Osteoblast (primary cell): Measurements from ENCODE around the gene FNBP1L. TPM values are rescaled to one million over a fixed set of nuclear protein-coding genes. Genes with fewer than 3 reads are reported as not detected.
"Not testable (repeated sequence)": the region's sequence is repeated elsewhere in the genome, so short reads cannot be mapped to it uniquely, and the experiment has no call there.

Experiments
- DNase-seq: peaks from one replicate; pipeline ENCODE4 v3.0.0; 2011; ENCODE audit warnings: low spot score, mixed read lengths; ENCODE audit not compliant: insufficient read length; ENCODE audit errors: missing footprints
- H2AFZ ChIP-seq: 2 replicates; pipeline ENCODE4 v1.6.0; 2011; ENCODE audit warnings: mild to moderate bottlenecking, low read length
- H3K27ac ChIP-seq: 2 replicates; pipeline ENCODE4 v1.5.1; 2011; ENCODE audit warnings: mild to moderate bottlenecking, low read depth, low read length, moderate library complexity
- H3K27me3 ChIP-seq: 2 replicates; pipeline ENCODE4 v1.6.0; 2012; ENCODE audit warnings: mild to moderate bottlenecking, control low read depth, inconsistent platforms, low read length, moderate library complexity; ENCODE audit not compliant: insufficient read depth
- H3K36me3 ChIP-seq: 2 replicates; pipeline ENCODE4 v1.5.1; 2011; ENCODE audit warnings: mild to moderate bottlenecking, low read length, control low read depth, moderate library complexity; ENCODE audit not compliant: insufficient read depth
- H3K4me1 ChIP-seq: 2 replicates; pipeline ENCODE4 v1.5.1; 2011; ENCODE audit warnings: mild to moderate bottlenecking, low read length, control low read depth, moderate library complexity; ENCODE audit not compliant: insufficient read depth
- H3K4me2 ChIP-seq: 2 replicates; pipeline ENCODE4 v1.6.0; 2011; ENCODE audit warnings: mild to moderate bottlenecking, low read length; ENCODE audit not compliant: insufficient read depth
- H3K4me3 ChIP-seq: fragments of 200-600 bp; sonication (generic); 3 replicates; pipeline ENCODE4 v1.5.1; 2012; ENCODE audit warnings: mild to moderate bottlenecking, low read length, inconsistent platforms; ENCODE audit not compliant: insufficient read depth
- H3K79me2 ChIP-seq: 2 replicates; pipeline ENCODE4 v1.6.0; 2012; ENCODE audit warnings: mild to moderate bottlenecking, low read length, control low read depth, inconsistent platforms; ENCODE audit not compliant: insufficient read depth
- H3K9me3 ChIP-seq: 2 replicates; pipeline ENCODE4 v1.5.1; 2011; ENCODE audit warnings: low read depth, low read length, control low read depth
- H4K20me1 ChIP-seq: 2 replicates; pipeline ENCODE4 v1.6.0; 2012; ENCODE audit warnings: mild to moderate bottlenecking, low read length, control low read depth; ENCODE audit not compliant: insufficient read depth
- total RNA-seq: library from RNA; depleted of rRNA; stranded (reverse); fragments of >200 nt; gene quantifications from 2 replicates; pipeline ENCODE4 v1.2.3, GENCODE V29; 2012
- TF ChIP-seq, protein P1 (sequence below): IDR thresholded peaks from 2 replicates; pipeline ENCODE4 v1.5.1; 2011; ENCODE audit warnings: mild to moderate bottlenecking, low read depth, low read length, moderate library complexity; ENCODE audit errors: extremely low read depth

Gene FNBP1L
- total RNA-seq, 1 donor: 8.7 TPM

DNA sequence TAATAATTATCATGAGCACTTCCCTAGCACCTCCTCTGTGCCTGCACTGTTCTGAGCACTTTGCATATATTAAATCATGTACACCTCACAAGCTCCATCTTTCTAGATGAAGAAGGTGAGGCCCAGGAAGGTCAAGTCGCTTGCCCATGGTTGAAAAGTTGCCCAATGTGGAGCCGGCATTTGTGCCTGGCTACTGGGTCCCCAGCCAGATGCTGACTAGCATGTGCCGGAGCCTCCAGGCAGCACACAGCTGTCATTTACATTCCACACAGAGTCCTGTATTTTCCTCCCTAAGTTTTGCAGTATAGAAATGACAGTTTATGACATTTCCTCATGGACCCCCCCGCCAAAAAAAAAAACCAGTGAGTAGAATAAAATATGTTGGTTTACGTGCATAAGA, 139.4 kb downstream of the FNBP1L start:
- TF ChIP-seq, protein P1, sequence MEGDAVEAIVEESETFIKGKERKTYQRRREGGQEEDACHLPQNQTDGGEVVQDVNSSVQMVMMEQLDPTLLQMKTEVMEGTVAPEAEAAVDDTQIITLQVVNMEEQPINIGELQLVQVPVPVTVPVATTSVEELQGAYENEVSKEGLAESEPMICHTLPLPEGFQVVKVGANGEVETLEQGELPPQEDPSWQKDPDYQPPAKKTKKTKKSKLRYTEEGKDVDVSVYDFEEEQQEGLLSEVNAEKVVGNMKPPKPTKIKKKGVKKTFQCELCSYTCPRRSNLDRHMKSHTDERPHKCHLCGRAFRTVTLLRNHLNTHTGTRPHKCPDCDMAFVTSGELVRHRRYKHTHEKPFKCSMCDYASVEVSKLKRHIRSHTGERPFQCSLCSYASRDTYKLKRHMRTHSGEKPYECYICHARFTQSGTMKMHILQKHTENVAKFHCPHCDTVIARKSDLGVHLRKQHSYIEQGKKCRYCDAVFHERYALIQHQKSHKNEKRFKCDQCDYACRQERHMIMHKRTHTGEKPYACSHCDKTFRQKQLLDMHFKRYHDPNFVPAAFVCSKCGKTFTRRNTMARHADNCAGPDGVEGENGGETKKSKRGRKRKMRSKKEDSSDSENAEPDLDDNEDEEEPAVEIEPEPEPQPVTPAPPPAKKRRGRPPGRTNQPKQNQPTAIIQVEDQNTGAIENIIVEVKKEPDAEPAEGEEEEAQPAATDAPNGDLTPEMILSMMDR: no peak
- Histone ChIP-seq H3K4me1 (peaks cover 28% of the 10 kb centered on the region), H4K20me1 (peaks cover 28% of the 10 kb centered on the region), H3K4me2 (no peak overlapping the region), H3K27me3 (no peaks in the 10 kb centered on the region), H2AFZ (no peak overlapping the region), H3K79me2 (peaks cover 67% of the 10 kb centered on the region), H3K4me3 (no peak overlapping the region), H3K9me3 (no peaks in the 10 kb centered on the region), H3K36me3 (peaks cover 70% of the 10 kb centered on the region), H3K27ac (no peak overlapping the region)
- DNase-seq: peak; percentile 15

DNA sequence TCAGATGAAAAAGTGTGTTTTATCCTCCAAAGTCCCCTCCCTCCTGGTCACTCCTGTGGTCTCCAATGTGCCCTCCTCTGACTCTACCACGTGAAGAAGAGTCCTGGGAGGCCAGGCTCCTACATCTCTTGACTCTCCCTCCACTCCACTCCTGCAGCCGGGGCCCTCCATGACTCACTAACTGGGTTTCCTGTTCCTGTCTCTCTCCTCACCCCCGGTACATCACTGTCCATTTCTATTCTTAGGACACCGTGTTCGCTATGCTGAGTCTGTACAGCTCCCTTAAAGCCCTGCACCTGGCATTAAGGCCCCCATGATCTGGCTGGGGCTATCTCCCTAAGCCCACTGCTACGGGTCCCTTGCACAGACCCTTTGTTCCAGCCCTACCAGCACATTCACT, 140.3 kb downstream of the FNBP1L start:
- H3K27me3 ChIP-seq: no peaks in the 10 kb centered on the region
- H3K4me3 ChIP-seq: no peak overlapping the region
- H3K36me3 ChIP-seq: peaks cover 61% of the 10 kb centered on the region
- H3K4me1 ChIP-seq: peaks cover 28% of the 10 kb centered on the region
- H2AFZ ChIP-seq: no peak overlapping the region
- H3K79me2 ChIP-seq: peaks cover 70% of the 10 kb centered on the region
- H3K9me3 ChIP-seq: no peaks in the 10 kb centered on the region
- DNase-seq: peak; percentile 23
- peak overlapping the region; percentile 8 for H3K27ac ChIP-seq
- H3K4me2 ChIP-seq: no peak overlapping the region
- H4K20me1 ChIP-seq: peaks cover 32% of the 10 kb centered on the region
- TF ChIP-seq, protein P1: no peak

DNA sequence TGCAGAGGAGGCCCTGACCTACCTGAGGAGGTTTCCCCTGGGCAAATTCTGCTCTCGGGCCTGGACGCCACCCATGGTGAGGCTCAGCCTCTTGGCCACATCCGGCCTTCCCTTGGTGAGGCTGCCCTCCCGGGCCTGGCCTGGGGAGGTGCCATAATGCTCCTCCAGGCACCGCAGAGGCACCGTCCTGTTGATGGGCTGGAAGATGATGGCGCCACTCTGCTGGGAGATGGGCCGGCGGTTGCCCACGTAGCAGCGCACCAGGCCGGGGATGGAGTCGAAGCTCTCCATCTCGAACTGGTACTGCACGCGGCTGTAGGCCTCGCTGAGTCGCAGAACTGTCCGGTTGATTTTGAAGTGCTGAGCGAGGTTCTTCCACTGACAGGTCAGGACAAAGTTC, 141.0 kb downstream of the FNBP1L start:
- Histone ChIP-seq H2AFZ (no peak overlapping the region), H3K27ac (no peak overlapping the region), H3K27me3 (no peaks in the 10 kb centered on the region), H4K20me1 (peaks cover 31% of the 10 kb centered on the region), H3K4me3 (no peak overlapping the region), H3K9me3 (no peaks in the 10 kb centered on the region), H3K4me1 (peaks cover 27% of the 10 kb centered on the region), H3K4me2 (no peak overlapping the region), H3K79me2 (peaks cover 74% of the 10 kb centered on the region), H3K36me3 (peaks cover 54% of the 10 kb centered on the region)
- TF ChIP-seq, protein P1: no peak
- no peak for DNase-seq

DNA sequence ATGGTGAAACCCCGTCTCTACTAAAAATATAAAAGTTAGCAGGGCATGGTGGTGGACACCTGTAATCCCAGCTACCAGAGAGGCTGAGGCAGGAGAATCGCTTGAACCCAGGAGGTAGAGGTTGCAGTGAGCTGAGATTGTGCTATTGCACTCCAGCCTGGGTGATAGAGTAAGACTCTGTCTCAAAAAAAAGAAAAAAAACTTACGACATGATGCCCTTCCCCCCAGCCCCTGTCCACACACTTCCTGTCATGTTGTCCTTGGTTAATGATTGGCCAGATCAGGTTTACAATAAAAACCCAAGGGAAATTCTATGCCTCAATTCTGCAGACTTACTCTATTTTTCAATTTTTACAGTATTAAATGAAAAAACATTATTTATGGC, 143.4 kb downstream of the FNBP1L start:
- not testable (repeated sequence) for H3K27me3 ChIP-seq, H3K4me3 ChIP-seq, H3K4me2 ChIP-seq, H2AFZ ChIP-seq, H3K9me3 ChIP-seq, DNase-seq
- peak overlapping the region; percentile 49 for H3K27ac ChIP-seq
- H3K36me3 ChIP-seq: peaks cover 51% of the 10 kb centered on the region
- H3K79me2 ChIP-seq: peaks cover 92% of the 10 kb centered on the region
- H4K20me1 ChIP-seq: peaks cover 30% of the 10 kb centered on the region
- H3K4me1 ChIP-seq: peaks cover 30% of the 10 kb centered on the region
